Measurements from ENCODE around the gene TRPV4. TPM values are rescaled to one million over a fixed set of nuclear protein-coding genes. Genes with fewer than 3 reads are reported as not detected.

The TRPV4 gene
- total and polyA plus RNA-seq, 2 experiments from 2014 or later, result 0.66 to 1.1 TPM

DNA sequence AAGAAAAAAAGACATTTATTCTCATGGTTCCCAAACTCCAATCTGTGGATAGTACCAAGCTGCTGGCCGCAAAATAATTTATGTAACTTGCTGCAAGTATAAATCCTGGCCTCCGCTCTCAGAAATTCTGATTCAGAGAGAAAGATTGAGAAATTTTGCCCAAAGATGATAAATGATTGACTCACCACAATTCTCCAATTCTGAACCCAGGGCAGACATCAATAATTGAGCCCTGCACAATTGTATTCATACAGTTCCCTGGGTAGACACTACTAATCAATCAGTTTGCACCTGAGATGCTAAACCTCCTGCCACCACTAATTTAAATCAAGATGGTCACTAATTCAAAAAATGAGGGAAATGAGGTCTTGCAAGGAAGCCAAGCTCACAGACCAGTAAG lies 38.2 kb downstream of the TRPV4 start:
- no peak overlapping the region for H3K4me3 ChIP-seq
- H3K27ac ChIP-seq (ENCODE audit: low read depth), result no peak overlapping the region
- DNase-seq (ENCODE audit: low spot score) (no peak), ATAC-seq (no peak)
- no peak for TF ChIP-seq ZNF114 (CRISPR knock-in tag; IDR thresholded peaks at IDR 0.05)
- no peak for TF ChIP-seq ZNF331 (CRISPR knock-in tag; IDR thresholded peaks at IDR 0.05; ENCODE audit: low read depth)
- TF ChIP-seq, protein P1, sequence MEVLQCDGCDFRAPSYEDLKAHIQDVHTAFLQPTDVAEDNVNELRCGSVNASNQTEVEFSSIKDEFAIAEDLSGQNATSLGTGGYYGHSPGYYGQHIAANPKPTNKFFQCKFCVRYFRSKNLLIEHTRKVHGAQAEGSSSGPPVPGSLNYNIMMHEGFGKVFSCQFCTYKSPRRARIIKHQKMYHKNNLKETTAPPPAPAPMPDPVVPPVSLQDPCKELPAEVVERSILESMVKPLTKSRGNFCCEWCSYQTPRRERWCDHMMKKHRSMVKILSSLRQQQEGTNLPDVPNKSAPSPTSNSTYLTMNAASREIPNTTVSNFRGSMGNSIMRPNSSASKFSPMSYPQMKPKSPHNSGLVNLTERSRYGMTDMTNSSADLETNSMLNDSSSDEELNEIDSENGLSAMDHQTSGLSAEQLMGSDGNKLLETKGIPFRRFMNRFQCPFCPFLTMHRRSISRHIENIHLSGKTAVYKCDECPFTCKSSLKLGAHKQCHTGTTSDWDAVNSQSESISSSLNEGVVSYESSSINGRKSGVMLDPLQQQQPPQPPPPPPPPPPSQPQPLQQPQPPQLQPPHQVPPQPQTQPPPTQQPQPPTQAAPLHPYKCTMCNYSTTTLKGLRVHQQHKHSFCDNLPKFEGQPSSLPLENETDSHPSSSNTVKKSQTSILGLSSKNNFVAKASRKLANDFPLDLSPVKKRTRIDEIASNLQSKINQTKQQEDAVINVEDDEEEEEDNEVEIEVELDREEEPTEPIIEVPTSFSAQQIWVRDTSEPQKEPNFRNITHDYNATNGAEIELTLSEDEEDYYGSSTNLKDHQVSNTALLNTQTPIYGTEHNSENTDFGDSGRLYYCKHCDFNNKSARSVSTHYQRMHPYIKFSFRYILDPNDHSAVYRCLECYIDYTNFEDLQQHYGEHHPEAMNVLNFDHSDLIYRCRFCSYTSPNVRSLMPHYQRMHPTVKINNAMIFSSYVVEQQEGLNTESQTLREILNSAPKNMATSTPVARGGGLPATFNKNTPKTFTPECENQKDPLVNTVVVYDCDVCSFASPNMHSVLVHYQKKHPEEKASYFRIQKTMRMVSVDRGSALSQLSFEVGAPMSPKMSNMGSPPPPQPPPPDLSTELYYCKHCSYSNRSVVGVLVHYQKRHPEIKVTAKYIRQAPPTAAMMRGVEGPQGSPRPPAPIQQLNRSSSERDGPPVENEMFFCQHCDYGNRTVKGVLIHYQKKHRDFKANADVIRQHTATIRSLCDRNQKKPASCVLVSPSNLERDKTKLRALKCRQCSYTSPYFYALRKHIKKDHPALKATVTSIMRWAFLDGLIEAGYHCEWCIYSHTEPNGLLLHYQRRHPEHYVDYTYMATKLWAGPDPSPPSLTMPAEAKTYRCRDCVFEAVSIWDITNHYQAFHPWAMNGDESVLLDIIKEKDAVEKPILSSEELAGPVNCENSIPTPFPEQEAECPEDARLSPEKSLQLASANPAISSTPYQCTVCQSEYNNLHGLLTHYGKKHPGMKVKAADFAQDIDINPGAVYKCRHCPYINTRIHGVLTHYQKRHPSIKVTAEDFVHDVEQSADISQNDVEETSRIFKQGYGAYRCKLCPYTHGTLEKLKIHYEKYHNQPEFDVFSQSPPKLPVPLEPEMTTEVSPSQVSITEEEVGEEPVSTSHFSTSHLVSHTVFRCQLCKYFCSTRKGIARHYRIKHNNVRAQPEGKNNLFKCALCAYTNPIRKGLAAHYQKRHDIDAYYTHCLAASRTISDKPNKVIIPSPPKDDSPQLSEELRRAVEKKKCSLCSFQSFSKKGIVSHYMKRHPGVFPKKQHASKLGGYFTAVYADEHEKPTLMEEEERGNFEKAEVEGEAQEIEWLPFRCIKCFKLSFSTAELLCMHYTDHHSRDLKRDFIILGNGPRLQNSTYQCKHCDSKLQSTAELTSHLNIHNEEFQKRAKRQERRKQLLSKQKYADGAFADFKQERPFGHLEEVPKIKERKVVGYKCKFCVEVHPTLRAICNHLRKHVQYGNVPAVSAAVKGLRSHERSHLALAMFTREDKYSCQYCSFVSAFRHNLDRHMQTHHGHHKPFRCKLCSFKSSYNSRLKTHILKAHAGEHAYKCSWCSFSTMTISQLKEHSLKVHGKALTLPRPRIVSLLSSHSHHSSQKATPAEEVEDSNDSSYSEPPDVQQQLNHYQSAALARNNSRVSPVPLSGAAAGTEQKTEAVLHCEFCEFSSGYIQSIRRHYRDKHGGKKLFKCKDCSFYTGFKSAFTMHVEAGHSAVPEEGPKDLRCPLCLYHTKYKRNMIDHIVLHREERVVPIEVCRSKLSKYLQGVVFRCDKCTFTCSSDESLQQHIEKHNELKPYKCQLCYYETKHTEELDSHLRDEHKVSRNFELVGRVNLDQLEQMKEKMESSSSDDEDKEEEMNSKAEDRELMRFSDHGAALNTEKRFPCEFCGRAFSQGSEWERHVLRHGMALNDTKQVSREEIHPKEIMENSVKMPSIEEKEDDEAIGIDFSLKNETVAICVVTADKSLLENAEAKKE (CRISPR knock-in tag; IDR thresholded peaks at IDR 0.05), result no peak
- TF ChIP-seq NANOG (IDR thresholded peaks at IDR 0.05; ENCODE audit: borderline replicate concordance), result no peak
- no peak for TF ChIP-seq CREB1 (CRISPR knock-in tag; IDR thresholded peaks at IDR 0.05; ENCODE audit: low read depth)
- H3K27me3 ChIP-seq (ENCODE audit: insufficient read depth), result no peaks in the 10 kb centered on the region
- Mint-ChIP-seq H3K4me3 (no peak overlapping the region; the same call in 2 of the 3 replicates), H3K9me3 (no peaks in the 10 kb centered on the region), H3K27ac (no peak overlapping the region), H3K36me3 (ENCODE audit: low read depth) (no peaks in the 10 kb centered on the region), H3K27me3 (ENCODE audit: insufficient read depth, low read depth, poor library complexity) (peaks cover 3% of the 10 kb centered on the region), H3K4me1 (no peaks in the 10 kb centered on the region; the same call in 2 of the 3 replicates)
- H3K36me3 ChIP-seq (ENCODE audit: insufficient read depth), result no peaks in the 10 kb centered on the region
- no peaks in the 10 kb centered on the region for H3K4me1 ChIP-seq (ENCODE audit: insufficient read depth)
- no peaks in the 10 kb centered on the region for H3K9me2 ChIP-seq (ENCODE audit: insufficient read depth)
- H3K79me2 ChIP-seq (replicated peaks; ENCODE audit: insufficient read depth), result no peaks in the 10 kb centered on the region
- H3F3A ChIP-seq (replicated peaks; ENCODE audit: low read depth), result no peaks in the 10 kb centered on the region
- no peak overlapping the region for H3K4me2 ChIP-seq
- no peaks in the 10 kb centered on the region for H4K20me1 ChIP-seq (replicated peaks; ENCODE audit: insufficient read depth)
- no peak overlapping the region for H2AFZ ChIP-seq

DNA sequence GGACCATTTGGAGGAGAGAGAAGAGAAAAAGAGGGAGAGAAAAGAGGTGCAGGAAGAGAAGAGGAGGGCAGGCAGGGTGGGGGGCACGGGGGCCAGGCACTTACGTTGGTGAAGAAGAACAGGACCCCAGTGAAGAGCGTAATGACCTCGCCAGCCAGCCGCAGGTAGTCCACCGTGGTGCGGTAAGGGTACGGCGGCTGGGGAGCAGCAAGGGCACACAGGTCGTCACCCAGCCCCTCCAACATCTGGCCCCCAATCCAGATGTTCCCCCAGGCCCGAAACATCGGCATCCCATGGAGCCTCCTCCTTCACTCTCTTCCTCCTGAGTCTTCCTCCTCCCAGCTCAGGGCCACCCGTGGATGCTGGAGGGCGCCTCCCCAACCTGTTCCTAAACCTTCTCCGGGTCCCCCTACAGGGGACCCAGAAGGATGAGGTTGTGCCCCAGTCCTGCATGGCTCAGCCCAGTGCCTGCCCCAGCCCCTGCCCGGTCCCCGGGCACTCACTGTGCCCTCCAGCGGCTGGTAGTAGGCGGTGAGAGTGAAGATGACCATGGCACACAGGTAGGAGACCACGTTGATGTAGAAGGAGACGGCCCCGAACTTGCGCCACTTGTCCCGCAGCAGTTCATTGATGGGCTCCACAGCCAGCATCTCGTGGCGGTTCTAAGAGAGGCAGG lies 39.2 kb downstream of the TRPV4 start:
- no peak overlapping the region for H3K4me3 ChIP-seq
- H3K9me2 ChIP-seq (ENCODE audit: insufficient read depth), result no peaks in the 10 kb centered on the region
- H3K36me3 ChIP-seq (ENCODE audit: insufficient read depth), result no peaks in the 10 kb centered on the region
- no peaks in the 10 kb centered on the region; the same call in 2 of the 3 replicates for H3K4me1 Mint-ChIP-seq
- H3K27me3 ChIP-seq (ENCODE audit: insufficient read depth), result no peaks in the 10 kb centered on the region
- no peaks in the 10 kb centered on the region for H3K4me1 ChIP-seq (ENCODE audit: insufficient read depth)
- no peak overlapping the region for H3K27ac ChIP-seq (ENCODE audit: low read depth)
- no peak overlapping the region for H3K27ac Mint-ChIP-seq
- H4K20me1 ChIP-seq (replicated peaks; ENCODE audit: insufficient read depth), result no peaks in the 10 kb centered on the region
- no peaks in the 10 kb centered on the region for H3K79me2 ChIP-seq (replicated peaks; ENCODE audit: insufficient read depth)
- peaks cover 3% of the 10 kb centered on the region for H3K27me3 Mint-ChIP-seq (ENCODE audit: insufficient read depth, low read depth, poor library complexity)
- no peak for DNase-seq (ENCODE audit: low spot score)
- H3K4me3 Mint-ChIP-seq, result no peak overlapping the region
- H3F3A ChIP-seq (replicated peaks; ENCODE audit: low read depth), result no peaks in the 10 kb centered on the region
- H2AFZ ChIP-seq, result no peak overlapping the region
- H3K9me3 Mint-ChIP-seq, result no peaks in the 10 kb centered on the region
- no peak overlapping the region for H3K4me2 ChIP-seq
- no peaks in the 10 kb centered on the region for H3K36me3 Mint-ChIP-seq (ENCODE audit: low read depth)
- ATAC-seq, result peak; percentile 48
- TF ChIP-seq JUNB (IDR thresholded peaks at IDR 0.05; ENCODE audit: unreplicated experiment), result no peak
- no peak for TF ChIP-seq ZNF331 (CRISPR knock-in tag; IDR thresholded peaks at IDR 0.05; ENCODE audit: low read depth)
- TF ChIP-seq EZH2 (IDR thresholded peaks at IDR 0.05; ENCODE audit: low read depth, unreplicated experiment), result no peak
- no peak for TF ChIP-seq NANOG (IDR thresholded peaks at IDR 0.05; ENCODE audit: borderline replicate concordance)
- no peak for TF ChIP-seq CREB1 (CRISPR knock-in tag; IDR thresholded peaks at IDR 0.05; ENCODE audit: low read depth)
- TF ChIP-seq, protein P2, sequence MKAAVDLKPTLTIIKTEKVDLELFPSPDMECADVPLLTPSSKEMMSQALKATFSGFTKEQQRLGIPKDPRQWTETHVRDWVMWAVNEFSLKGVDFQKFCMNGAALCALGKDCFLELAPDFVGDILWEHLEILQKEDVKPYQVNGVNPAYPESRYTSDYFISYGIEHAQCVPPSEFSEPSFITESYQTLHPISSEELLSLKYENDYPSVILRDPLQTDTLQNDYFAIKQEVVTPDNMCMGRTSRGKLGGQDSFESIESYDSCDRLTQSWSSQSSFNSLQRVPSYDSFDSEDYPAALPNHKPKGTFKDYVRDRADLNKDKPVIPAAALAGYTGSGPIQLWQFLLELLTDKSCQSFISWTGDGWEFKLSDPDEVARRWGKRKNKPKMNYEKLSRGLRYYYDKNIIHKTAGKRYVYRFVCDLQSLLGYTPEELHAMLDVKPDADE (IDR thresholded peaks at IDR 0.05), result no peak
- no peak for TF ChIP-seq ZNF114 (CRISPR knock-in tag; IDR thresholded peaks at IDR 0.05)

Measured in GM23338 (cell line).